Measurements from ENCODE around the gene SCRN3. TPM values are rescaled to one million over a fixed set of nuclear protein-coding genes. Genes with fewer than 3 reads are reported as not detected.

Gene SCRN3
- total RNA-seq, 1 donor from 2014 or later = 31.0 TPM

GRCh38 chr2:174392706-174393105 lies 2.8 kb upstream of the SCRN3 start:
- H3K79me2 ChIP-seq (ENCODE audit: low read depth) = peaks cover 44% of the 10 kb centered on the region
- H3K27me3 Mint-ChIP-seq (ENCODE audit: insufficient read depth, low read depth) = no peaks in the 10 kb centered on the region
- no peaks in the 10 kb centered on the region for H3K27me3 ChIP-seq
- no peaks in the 10 kb centered on the region for H3K9me3 Mint-ChIP-seq
- peaks cover 9% of the 10 kb centered on the region for H3K4me1 ChIP-seq
- no peak for TF ChIP-seq EZH2phosphoT487 (IDR thresholded peaks at IDR 0.05)
- TF ChIP-seq EZH2 (IDR thresholded peaks at IDR 0.05) = no peak
- no peak for TF ChIP-seq CTCF (IDR thresholded peaks at IDR 0.05)
- no peak overlapping the region for H3K27ac ChIP-seq
- no peak overlapping the region for H3K4me2 ChIP-seq
- no peaks in the 10 kb centered on the region for H3F3A ChIP-seq (ENCODE audit: low read depth)
- no peak overlapping the region for H3K9ac ChIP-seq
- H3K36me3 Mint-ChIP-seq = peaks cover 10% of the 10 kb centered on the region
- no peak for DNase-seq (ENCODE audit: low spot score)
- no peak overlapping the region for H3K4me3 ChIP-seq
- H3K4me1 Mint-ChIP-seq = peaks cover 18% of the 10 kb centered on the region
- no peak overlapping the region for H2AFZ ChIP-seq (replicated peaks)
- H3K9me3 ChIP-seq (ENCODE audit: low read depth) = no peaks in the 10 kb centered on the region
- no peak overlapping the region for H3K27ac Mint-ChIP-seq
- H4K20me1 ChIP-seq (ENCODE audit: low read depth) = peaks cover 15% of the 10 kb centered on the region
- no peaks in the 10 kb centered on the region for H3K36me3 ChIP-seq
- no peak overlapping the region for H3K4me3 Mint-ChIP-seq

GRCh38 chr2:174395969-174396630 lies 570 bp downstream of the SCRN3 start:
- H3K4me3 ChIP-seq = peak overlapping the region; percentile 69
- peaks cover 40% of the 10 kb centered on the region for H3K79me2 ChIP-seq (ENCODE audit: low read depth)
- no peaks in the 10 kb centered on the region for H3K27me3 ChIP-seq
- Mint-ChIP-seq H3K9me3 (no peaks in the 10 kb centered on the region), H3K4me1 (peaks cover 18% of the 10 kb centered on the region), H3K27ac (peak overlapping the region; percentile 17), H3K4me3 (peak overlapping the region; percentile 99), H3K36me3 (peaks cover 2% of the 10 kb centered on the region), H3K27me3 (ENCODE audit: insufficient read depth, low read depth) (no peaks in the 10 kb centered on the region)
- no peak overlapping the region for H3K27ac ChIP-seq
- peaks cover 9% of the 10 kb centered on the region for H3K4me1 ChIP-seq
- H4K20me1 ChIP-seq (ENCODE audit: low read depth) = peaks cover 5% of the 10 kb centered on the region
- peak; percentile 20 for DNase-seq (ENCODE audit: low spot score)
- H3K4me2 ChIP-seq = peak overlapping the region; percentile 92
- peak overlapping the region; percentile 5 for H3K9ac ChIP-seq
- no peaks in the 10 kb centered on the region for H3K36me3 ChIP-seq
- no peaks in the 10 kb centered on the region for H3K9me3 ChIP-seq (ENCODE audit: low read depth)
- H3F3A ChIP-seq (ENCODE audit: low read depth) = no peaks in the 10 kb centered on the region
- peak overlapping the region; percentile 66 for H2AFZ ChIP-seq (replicated peaks)
- TF ChIP-seq EZH2phosphoT487 (IDR thresholded peaks at IDR 0.05) = no peak
- TF ChIP-seq EZH2 (IDR thresholded peaks at IDR 0.05) = no peak
- TF ChIP-seq CTCF (IDR thresholded peaks at IDR 0.05) = no peak

- H3K27me3 Mint-ChIP-seq (ENCODE audit: insufficient read depth, low read depth) = no peaks in the 10 kb centered on the region
- no peak overlapping the region for H3K4me3 Mint-ChIP-seq
Measured at GRCh38 chr2:174397773-174398172, 2.2 kb downstream of the SCRN3 start.

More at GRCh38 chr2:174397773-174398172, 2.2 kb downstream of the SCRN3 start:
- Histone ChIP-seq H3K36me3 (no peaks in the 10 kb centered on the region), H3K27ac (no peak overlapping the region), H2AFZ (replicated peaks) (no peak overlapping the region), H3K9ac (no peak overlapping the region), H3K4me3 (no peak overlapping the region), H4K20me1 (ENCODE audit: low read depth) (peaks cover 2% of the 10 kb centered on the region), H3K9me3 (ENCODE audit: low read depth) (no peaks in the 10 kb centered on the region), H3F3A (ENCODE audit: low read depth) (no peaks in the 10 kb centered on the region), H3K4me1 (peaks cover 9% of the 10 kb centered on the region), H3K4me2 (no peak overlapping the region), H3K27me3 (no peaks in the 10 kb centered on the region), H3K79me2 (ENCODE audit: low read depth) (peaks cover 25% of the 10 kb centered on the region)
- Mint-ChIP-seq H3K9me3 (no peaks in the 10 kb centered on the region), H3K4me1 (peaks cover 18% of the 10 kb centered on the region), H3K36me3 (peaks cover 2% of the 10 kb centered on the region), H3K27ac (no peak overlapping the region)
- no peak for TF ChIP-seq CTCF (IDR thresholded peaks at IDR 0.05)
- TF ChIP-seq EZH2 (IDR thresholded peaks at IDR 0.05) = no peak
- TF ChIP-seq EZH2phosphoT487 (IDR thresholded peaks at IDR 0.05) = no peak
- no peak for DNase-seq (ENCODE audit: low spot score)

Data from neural progenitor cell (in vitro differentiated cells).